C1 segment of cervical spinal cord (tissue), 14 donors: ENCODE data around the gene ADIPOQ.
"Not testable (repeated sequence)": the region's sequence is repeated elsewhere in the genome, so short reads cannot be mapped to it uniquely, and the experiment has no call there.

ENCODE experiments used
- DNase-seq, 14 donors: peaks; one replicate each; lab custom pipeline; 2025; lab: John Stamatoyannopoulos, UW

ADIPOQ gene

DNA sequence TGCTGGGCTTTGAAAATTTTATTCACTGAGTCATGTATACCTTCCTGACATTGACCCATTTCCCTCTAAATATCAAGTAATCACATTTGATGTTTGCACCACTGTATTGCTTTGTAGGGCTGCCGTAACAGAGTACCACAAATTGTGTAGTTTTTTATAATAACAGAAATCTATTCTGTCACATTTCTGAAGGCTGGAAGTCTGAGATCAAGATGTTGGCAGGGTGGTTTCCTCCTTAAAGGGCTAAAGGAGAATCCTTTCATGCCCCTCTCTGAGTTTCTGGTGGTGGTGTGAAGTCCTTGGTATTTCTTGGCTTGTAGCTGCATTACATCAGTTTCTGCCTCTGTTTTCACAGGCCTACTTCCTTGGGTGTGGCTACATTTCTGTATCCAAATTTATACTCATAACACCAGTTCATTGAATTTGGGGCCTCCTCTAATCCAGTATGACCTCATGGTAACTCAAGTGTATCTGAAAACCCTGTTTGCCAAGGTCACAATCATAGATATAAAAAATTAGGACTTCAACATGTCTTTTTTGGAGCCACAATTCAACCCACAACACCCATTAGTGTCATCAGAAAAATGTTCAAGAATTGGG lies 58.7 kb downstream of the ADIPOQ start:
- DNase-seq, result no peak

GRCh38 chr3:186902154-186902553 lies 59.6 kb downstream of the ADIPOQ start:
- no peak for DNase-seq

GRCh38 chr3:186902713-186903112 lies 60.2 kb downstream of the ADIPOQ start:
- no peak for DNase-seq

- not testable (repeated sequence) for DNase-seq
Observed at GRCh38 chr3:186903676-186904075, 61.2 kb downstream of the ADIPOQ start.

DNA sequence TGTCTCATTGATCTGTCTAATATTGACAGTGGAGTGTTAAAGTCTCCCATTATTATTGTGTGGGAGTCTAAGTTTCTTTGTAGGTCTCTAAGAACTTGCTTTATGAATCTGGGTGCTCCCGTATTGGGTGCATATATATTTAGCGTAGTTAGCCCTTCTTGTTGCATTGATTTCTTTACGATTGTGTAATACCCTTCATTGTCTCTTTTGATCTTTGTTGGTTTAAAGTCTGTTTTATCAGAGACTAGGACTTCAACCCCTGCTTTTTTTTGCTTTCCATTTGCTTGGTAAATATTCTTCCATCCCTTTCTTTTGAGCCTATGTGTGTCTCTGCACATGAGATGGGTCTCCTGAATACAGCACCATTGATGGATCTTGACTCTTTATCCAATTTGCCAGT lies 64.6 kb downstream of the ADIPOQ start:
- not testable (repeated sequence) for DNase-seq
